MCF 10A (cell line): ENCODE results near the gene HSPA1L. TPM values are rescaled to one million over a fixed set of nuclear protein-coding genes. Genes with fewer than 3 reads are reported as not detected.

Source experiments
- BruUV-seq: library from RNA; stranded (reverse); fragments of 400-500 nt; replicated peaks from 2 replicates; lab custom pipeline; 2021; lab: Mats Ljungman, UMichigan
- CTCF ChIA-PET: fragments of 300-600 bp; sonication (Branson Sonifier 250); formaldehyde crosslinking; extraction: SDS; loops from one replicate; lab custom pipeline; 2021; ENCODE audit warnings: antibody characterized with exemption, inconsistent platforms; lab: Yijun Ruan, JAX
- POLR2A ChIA-PET: fragments of 300-600, 350-650 bp; sonication (Branson Sonifier 250); formaldehyde crosslinking; extraction: SDS; loops from one replicate; lab custom pipeline; 2020; ENCODE audit warnings: antibody characterized with exemption, inconsistent platforms; lab: Yijun Ruan, JAX
- DNase-seq: peaks from one replicate; pipeline ENCODE4 v3.0.0-alpha.2; 2018; ENCODE audit not compliant: unreplicated experiment
- H3K27ac Mint-ChIP-seq: one replicate; pipeline ENCODE4 v1.8.0; 2022; ENCODE audit warnings: mild to moderate bottlenecking, low read depth, mixed read lengths; ENCODE audit not compliant: unreplicated experiment
- H3K27me3 Mint-ChIP-seq: one replicate; pipeline ENCODE4 v1.8.0; 2022; ENCODE audit warnings: mixed read lengths; ENCODE audit not compliant: insufficient read depth, unreplicated experiment
- H3K36me3 Mint-ChIP-seq: one replicate; pipeline ENCODE4 v1.8.0; 2022; ENCODE audit warnings: mild to moderate bottlenecking, moderate library complexity, mixed read lengths; ENCODE audit not compliant: insufficient read depth, unreplicated experiment
- H3K4me1 Mint-ChIP-seq: one replicate; pipeline ENCODE4 v1.8.0; 2022; ENCODE audit warnings: mixed read lengths; ENCODE audit not compliant: insufficient read depth, unreplicated experiment
- H3K4me3 Mint-ChIP-seq: one replicate; pipeline ENCODE4 v1.8.0; 2022; ENCODE audit warnings: mild to moderate bottlenecking, moderate library complexity, mixed read lengths; ENCODE audit not compliant: unreplicated experiment
- H3K9me3 Mint-ChIP-seq: one replicate; pipeline ENCODE4 v1.8.0; 2022; ENCODE audit warnings: mixed read lengths; ENCODE audit not compliant: unreplicated experiment
- CTCF ChIP-seq: fragments of 200-600 bp; IDR thresholded peaks from one replicate; pipeline ENCODE4 v1.8.0; 2022; ENCODE audit warnings: antibody characterized with exemption, mild to moderate bottlenecking; ENCODE audit not compliant: unreplicated experiment
- intact Hi-C: fragments of 100-400 bp; cut with micrococcal nuclease; formaldehyde crosslinking; loops from 2 replicates; pipeline ENCODE4 v1.14.1; 2022
- total RNA-seq: library from RNA; stranded (reverse); gene quantifications from 2 replicates; pipeline ENCODE4 v1.2.3, GENCODE V29; 2022

HSPA1L gene
- total RNA-seq, 1 experiment from 2014 or later: 0.35 TPM

GRCh38 chr6:31836047-31836473, 21.0 kb upstream of the HSPA1L start:
- no TSS peak for BruUV-seq
- peaks cover 68% of the 10 kb centered on the region for H3K36me3 Mint-ChIP-seq
- CTCF ChIA-PET: interaction anchor here (0.7 to 1.4 kb wide), 5 partner anchors 11 to 1148 kb away, joined by 3 to 5 read pairs (median 4); partner anchors contain the start of gene LY6G5C

GRCh38 chr6:31834367-31835250, 19.5 kb upstream of the HSPA1L start:
- POLR2A ChIA-PET: interaction anchor here (0.6 to 11.2 kb wide), 31 partner anchors 9 to 1479 kb away, joined by 3 to 202 read pairs (median 4); partner anchors contain the start of genes ABHD16A, BAG6, C6orf47 and CFB

More at GRCh38 chr6:31836047-31836473, 21.0 kb upstream of the HSPA1L start:
- H3K9me3 Mint-ChIP-seq: no peaks in the 10 kb centered on the region
- no peaks in the 10 kb centered on the region for H3K27me3 Mint-ChIP-seq
- peaks cover 18% of the 10 kb centered on the region for H3K4me1 Mint-ChIP-seq
- H3K27ac Mint-ChIP-seq: peak overlapping the region; percentile 99
- intact Hi-C loops: loop anchor here (10.0 kb wide), 1 partner anchor 119 kb away; the partner anchor contains the start of genes NELFE and SKIC2
- POLR2A ChIA-PET: interaction anchor here (0.6 to 11.2 kb wide), 25 partner anchors 8 to 1136 kb away, joined by 3 to 202 read pairs (median 5); partner anchors contain the start of genes ABHD16A, BAG6, C6orf47 and CFB
- no peak for DNase-seq
- H3K4me3 Mint-ChIP-seq: peak overlapping the region; percentile 86
- TF ChIP-seq CTCF: no peak

GRCh38 chr6:31831350-31832215, 16.5 kb upstream of the HSPA1L start:
- H3K4me3 Mint-ChIP-seq: peak overlapping the region; percentile 94
- no peaks in the 10 kb centered on the region for H3K27me3 Mint-ChIP-seq
- ChIA-PET POLR2A (interaction anchor here (0.6 to 11.2 kb wide), 16 partner anchors 9 to 1022 kb away, joined by 3 to 202 read pairs (median 19); partner anchors contain the start of genes BAG6, C6orf47, CLIC1 and CSNK2B), CTCF (interaction anchor here (0.6 to 2.0 kb wide), 10 partner anchors 12 to 434 kb away, joined by 3 to 8 read pairs (median 3); partner anchors contain the start of genes LSM2 and NEU1)
- no TSS peak for BruUV-seq
- H3K27ac Mint-ChIP-seq: peak overlapping the region; percentile 90
- intact Hi-C loops: loop anchor here (2.0 to 10.0 kb wide), 3 partner anchors 37 to 123 kb away; partner anchors contain the start of genes DDAH2, NELFE, SKIC2 and VARS1
- peaks cover 6% of the 10 kb centered on the region for H3K4me1 Mint-ChIP-seq
- peak; percentile 59 for DNase-seq
- H3K36me3 Mint-ChIP-seq: peaks cover 37% of the 10 kb centered on the region
- TF ChIP-seq CTCF: no peak
- H3K9me3 Mint-ChIP-seq: no peaks in the 10 kb centered on the region

More at GRCh38 chr6:31834367-31835250, 19.5 kb upstream of the HSPA1L start:
- intact Hi-C loops: loop anchor here (1.0 to 10.0 kb wide), 2 partner anchors 29 to 120 kb away; partner anchors contain the start of genes NELFE and SKIC2
- Mint-ChIP-seq H3K9me3 (no peaks in the 10 kb centered on the region), H3K27ac (peak overlapping the region; percentile 99), H3K4me1 (peaks cover 18% of the 10 kb centered on the region), H3K4me3 (peak overlapping the region; percentile 86), H3K27me3 (no peaks in the 10 kb centered on the region), H3K36me3 (peaks cover 53% of the 10 kb centered on the region)
- no TSS peak for BruUV-seq
- peak; percentile 87 for DNase-seq
- no peak for TF ChIP-seq CTCF
- CTCF ChIA-PET: interaction anchor here (0.6 to 1.4 kb wide), 4 partner anchors 12 to 295 kb away, joined by 3 to 6 read pairs (median 4); no protein-coding TSS in a partner anchor
